GM12878 (cell line): ENCODE results near the gene AGPAT2. TPM values are rescaled to one million over a fixed set of nuclear protein-coding genes. Genes with fewer than 3 reads are reported as not detected.

Experiments used
- ATAC-seq: fragments of 200-7000 bp; cut with Tn5 transposase; 3 replicates; pipeline ENCODE4 v1.9.1; 2020; ENCODE audit warnings: mild to moderate bottlenecking, moderate library complexity
- BruUV-seq: library from RNA; stranded (reverse); fragments of 400-500 nt; replicated peaks from 2 replicates; lab custom pipeline; 2021; lab: Mats Ljungman, UMichigan
- CTCF ChIA-PET: fragments of 300-600 bp; sonication (Branson Sonifier 250); formaldehyde crosslinking; extraction: SDS; loops from one replicate; lab custom pipeline; 2021; ENCODE audit warnings: inconsistent platforms; lab: Yijun Ruan, JAX
- POLR2A ChIA-PET: fragments of 350-600 bp; formaldehyde crosslinking; extraction: SDS; loops from one replicate; lab custom pipeline; 2021; ENCODE audit warnings: inconsistent platforms; lab: Charles Lee
- RAD21 ChIA-PET: fragments of 300-600 bp; sonication (Branson Sonifier 250); formaldehyde crosslinking; loops from one replicate; lab custom pipeline; 2023; ENCODE audit warnings: antibody characterized with exemption; ENCODE audit not compliant: unreplicated experiment; lab: Charles Lee
- SMC1A ChIA-PET: fragments of 300-600 bp; sonication (Branson Sonifier 250); formaldehyde crosslinking; loops from one replicate; lab custom pipeline; 2023; ENCODE audit not compliant: unreplicated experiment, uncharacterized antibody; lab: Charles Lee
- DNase-seq: peaks from one replicate; pipeline ENCODE4 v3.0.0-alpha.2; 2011; ENCODE audit warnings: low read depth, low spot score
- FAIRE-seq: peaks from 3 replicates; lab custom pipeline; 2011; peaks lifted over from hg19 to GRCh38; lab: Jason Lieb, UNC
- H2AFZ ChIP-seq: 2 replicates; pipeline ENCODE4 v1.6.0; 2011; ENCODE audit warnings: low read depth, low read length, control low read depth; ENCODE audit not compliant: control insufficient read depth
- H3K27ac ChIP-seq: 2 replicates; pipeline ENCODE4 v1.5.1; 2011; ENCODE audit warnings: control low read depth; ENCODE audit not compliant: control insufficient read depth, insufficient read depth
- H3K27me3 ChIP-seq, 2 experiments: replicated peaks in 1 of 2; 2 replicates each; pipeline versions ENCODE4 v1.6.0 to v1.6.1; 2011; ENCODE audit warnings: low read length in 1 of 2; ENCODE audit not compliant: control insufficient read depth in 2 of 2, insufficient read depth in 2 of 2
- H3K36me3 ChIP-seq, 2 experiments: 2 replicates each; pipeline ENCODE4 v1.5.1; 2011; ENCODE audit warnings: low read length in 1 of 2; ENCODE audit not compliant: control insufficient read depth in 2 of 2, insufficient read depth in 2 of 2
- H3K4me1 ChIP-seq: 2 replicates; pipeline ENCODE4 v1.6.1; 2011; ENCODE audit warnings: mild to moderate bottlenecking, low read length, moderate library complexity, mixed read lengths; ENCODE audit not compliant: control insufficient read depth, insufficient read depth
- H3K4me2 ChIP-seq: 2 replicates; pipeline ENCODE4 v1.6.0; 2011; ENCODE audit warnings: control low read depth; ENCODE audit not compliant: control insufficient read depth, insufficient read depth
- H3K4me3 ChIP-seq: fragments of 200-600 bp; sonication (generic); 2 replicates; pipeline ENCODE4 v1.5.1; 2016
- H3K79me2 ChIP-seq: 2 replicates; pipeline ENCODE4 v1.6.0; 2011; ENCODE audit warnings: low read length; ENCODE audit not compliant: control insufficient read depth, insufficient read depth
- H3K9ac ChIP-seq: 2 replicates; pipeline ENCODE4 v1.8.0; 2011; ENCODE audit warnings: low read length, control low read depth, mixed read lengths; ENCODE audit not compliant: control insufficient read depth, insufficient read depth
- H3K9me3 ChIP-seq: replicated peaks from 3 replicates; pipeline ENCODE4 v1.5.1; 2011; ENCODE audit warnings: mild to moderate bottlenecking, low read length; ENCODE audit not compliant: control insufficient read depth, insufficient read depth
- H4K20me1 ChIP-seq: 2 replicates; pipeline ENCODE4 v1.6.0; 2011; ENCODE audit not compliant: control insufficient read depth, insufficient read depth
- BMI1 ChIP-seq: fragments of 450-650 bp; IDR thresholded peaks from 2 replicates; pipeline ENCODE4 v1.6.1; 2016; ENCODE audit warnings: mild to moderate bottlenecking, moderate library complexity, borderline replicate concordance
- CBX3 ChIP-seq: fragments of 200-600 bp; sonication (generic); IDR thresholded peaks from 2 replicates; pipeline ENCODE4 v1.6.1; 2016; ENCODE audit warnings: low read depth, borderline replicate concordance
- CBX5 ChIP-seq: sonication (generic); IDR thresholded peaks from 2 replicates; pipeline ENCODE4 v1.6.1; 2016; ENCODE audit warnings: low read depth, moderate library complexity, mild to moderate bottlenecking, inconsistent platforms
- CUX1 ChIP-seq: IDR thresholded peaks from 2 replicates; pipeline ENCODE4 v1.6.1; 2012; ENCODE audit warnings: improper control_type of control experiment, low read depth, low read length; ENCODE audit not compliant: insufficient replicate concordance
- ETV6 ChIP-seq, 2 experiments: fragments of 450-650 bp in 1 of 2; IDR thresholded peaks in 1 of 2; conservative IDR thresholded peaks in 1 of 2; 2 replicates each; pipeline ENCODE4 v1.6.1; 2014; ENCODE audit warnings: antibody characterized with exemption in 1 of 2, borderline replicate concordance in 1 of 2, low read depth in 1 of 2, mild to moderate bottlenecking in 1 of 2, moderate library complexity in 1 of 2
- MYB ChIP-seq: fragments of 150-350 bp; IDR thresholded peaks from 2 replicates; pipeline ENCODE4 v1.6.1; 2014; ENCODE audit warnings: mild to moderate bottlenecking, low read depth, low read length, borderline replicate concordance
- RUNX3 ChIP-seq: IDR thresholded peaks from 2 replicates; pipeline ENCODE4 v1.6.1; 2012; ENCODE audit warnings: low read length, inconsistent platforms
- STAT1 ChIP-seq: fragments of 450-650 bp; conservative IDR thresholded peaks from 2 replicates; pipeline ENCODE4 v1.6.1; 2014; ENCODE audit warnings: antibody characterized with exemption, mild to moderate bottlenecking
- TAF1 ChIP-seq: IDR thresholded peaks from 2 replicates; pipeline ENCODE4 v1.6.1; 2011; ENCODE audit warnings: mild to moderate bottlenecking, low read depth, low read length, borderline replicate concordance
- WGBS: methylation state at CpG from one replicate; pipeline ENCODE4 v1.1.6; 2016; ENCODE audit warnings: low lambda C conversion rate; ENCODE audit not compliant: insufficient replicate concordance, insufficient coverage; ENCODE audit errors: missing lambda C conversion rate; 5-methylcytosine and 5-hydroxymethylcytosine counted together
- in situ Hi-C: fragments of 300-500 bp; cut with MboI; formaldehyde crosslinking; loops from 9 replicates; pipeline ENCODE4 v1.14.3; 2018; ENCODE audit warnings: mixed read lengths
- intact Hi-C: fragments of 100-400 bp; cut with micrococcal nuclease; formaldehyde crosslinking; loops from one replicate; pipeline ENCODE4 v1.14.2; 2022; ENCODE audit not compliant: unreplicated experiment
- polyA plus RNA-seq, 11 experiments: library from polyadenylated mRNA; depleted of rRNA in 4 of 11; unstranded in 6 of 11; stranded (reverse) in 5 of 11; fragments of >200 nt; fragmentation: Nextera tagmentation in 4 of 11; fragmentation: Illumina TruSeq in 1 of 11; extraction: Ambion mirVana in 4 of 11; extraction: Trizol in 1 of 11; gene quantifications; 1 replicate in 1 of 11; 2 replicates in 10 of 11; pipeline versions ENCODE4 v1.2.1 to v1.2.3, GENCODE V29; 2011 to 2016; ENCODE audit warnings: inconsistent platforms in 2 of 11, missing spikeins in 2 of 11, low read depth in 1 of 11
- total RNA-seq, 4 experiments: library from RNA; depleted of rRNA in 3 of 4; stranded (reverse); fragments of >200 nt in 3 of 4; fragmentation: Illumina TruSeq in 1 of 4; extraction: Trizol in 1 of 4; gene quantifications; 2 replicates each; pipeline versions ENCODE4 v1.2.1 to v1.2.3, GENCODE V29; 2013 to 2021
- TF ChIP-seq, protein P1 (sequence below): fragments of 450-650 bp; IDR thresholded peaks from 2 replicates; pipeline ENCODE4 v1.6.1; 2016; ENCODE audit warnings: mild to moderate bottlenecking

The AGPAT2 gene
- total and polyA plus RNA-seq, 10 of the 15 experiments (the other 5 are each of a cell fraction or from before 2014, with no cell fraction given), result 0.10 to 28.5 (median 18.2) TPM

- intact Hi-C loops, result no loop called here
- ChIA-PET SMC1A (no interaction called here), CTCF (no interaction called here)
Observed at GRCh38 chr9:136714893-136715274, 27.6 kb upstream of the AGPAT2 start.

More at GRCh38 chr9:136714893-136715274, 27.6 kb upstream of the AGPAT2 start:
- ChIA-PET POLR2A (no interaction called here), RAD21 (no interaction called here)
- no peak for ATAC-seq
- H3K9ac ChIP-seq, result no peak overlapping the region
- H2AFZ ChIP-seq, result no peak overlapping the region
- no TSS peak for BruUV-seq
- no peak overlapping the region for H3K4me3 ChIP-seq
- no peaks in the 10 kb centered on the region for H4K20me1 ChIP-seq
- no peak for FAIRE-seq
- peaks cover 2 to 7% of the 10 kb centered on the region in 2 experiments for H3K27me3 ChIP-seq
- WGBS, result 1% methylated on average over 8 of the region's 8 CpGs
- H3K36me3 ChIP-seq, result no peaks in the 10 kb centered on the region
- no peaks in the 10 kb centered on the region for H3K4me1 ChIP-seq
- H3K27ac ChIP-seq, result no peak overlapping the region
- in situ Hi-C loops, result no loop called here
- no peak overlapping the region for H3K4me2 ChIP-seq
- H3K9me3 ChIP-seq, result no peaks in the 10 kb centered on the region
- H3K79me2 ChIP-seq, result no peaks in the 10 kb centered on the region
- TF ChIP-seq BMI1 (no peak), TAF1 (no peak), MYB (no peak), STAT1 (no peak), CBX3 (no peak), CUX1 (no peak), ETV6 (conservative IDR thresholded peaks at IDR 0.05 in 1 of 2, IDR thresholded peaks at IDR 0.05 in 1 of 2; ENCODE audit: borderline replicate concordance in 1 of 2, low read depth in 1 of 2) (no peak), CBX5 (no peak), RUNX3 (no peak)
- TF ChIP-seq, protein P1, sequence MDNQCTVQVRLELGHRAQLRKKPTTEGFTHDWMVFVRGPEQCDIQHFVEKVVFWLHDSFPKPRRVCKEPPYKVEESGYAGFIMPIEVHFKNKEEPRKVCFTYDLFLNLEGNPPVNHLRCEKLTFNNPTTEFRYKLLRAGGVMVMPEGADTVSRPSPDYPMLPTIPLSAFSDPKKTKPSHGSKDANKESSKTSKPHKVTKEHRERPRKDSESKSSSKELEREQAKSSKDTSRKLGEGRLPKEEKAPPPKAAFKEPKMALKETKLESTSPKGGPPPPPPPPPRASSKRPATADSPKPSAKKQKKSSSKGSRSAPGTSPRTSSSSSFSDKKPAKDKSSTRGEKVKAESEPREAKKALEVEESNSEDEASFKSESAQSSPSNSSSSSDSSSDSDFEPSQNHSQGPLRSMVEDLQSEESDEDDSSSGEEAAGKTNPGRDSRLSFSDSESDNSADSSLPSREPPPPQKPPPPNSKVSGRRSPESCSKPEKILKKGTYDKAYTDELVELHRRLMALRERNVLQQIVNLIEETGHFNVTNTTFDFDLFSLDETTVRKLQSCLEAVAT, result no peak
- DNase-seq, result no peak
